ENCODE measurements around the gene TMIGD1. TPM values are rescaled to one million over a fixed set of nuclear protein-coding genes. Genes with fewer than 3 reads are reported as not detected.

The TMIGD1 gene
- polyA plus RNA-seq, 1 donor (not counting 4 experiments of a cell fraction or from before 2014, with no cell fraction given) = not detected

DNA sequence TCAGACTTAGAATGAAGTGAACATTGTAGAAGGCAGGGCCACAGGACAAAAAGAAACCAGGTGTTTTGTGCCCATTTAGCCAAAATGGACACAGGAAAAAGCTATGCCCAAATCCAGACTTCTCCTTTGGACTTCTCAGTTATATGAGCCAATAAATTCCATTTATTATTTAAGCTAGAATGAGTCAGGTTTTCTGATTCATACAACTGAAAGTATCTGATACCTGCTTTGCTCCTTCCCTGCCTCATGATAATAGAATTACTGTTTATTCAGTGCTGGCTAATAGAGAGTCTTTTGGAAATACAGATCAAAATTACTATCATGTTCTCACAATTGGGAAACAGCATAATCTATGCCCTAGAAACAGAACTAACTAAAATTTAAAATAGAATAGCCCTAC lies 36.1 kb upstream of the TMIGD1 start:
- no peaks in the 10 kb centered on the region for H3K79me2 ChIP-seq (ENCODE audit: control insufficient read depth, insufficient read depth, low read length)
- H3K4me1 ChIP-seq (ENCODE audit: control insufficient read depth, extremely low read depth, insufficient read depth, low read length) = peaks cover 34% of the 10 kb centered on the region
- H3K27me3 ChIP-seq (ENCODE audit: control insufficient read depth, extremely low read depth, insufficient read depth, low read length) = no peaks in the 10 kb centered on the region
- dilution Hi-C loops (cut with MboI; ENCODE audit: extremely low pct_ligation_motif_present, low sequenced_read_pairs) = no loop called here
- no peaks in the 10 kb centered on the region for H3K9me1 ChIP-seq (ENCODE audit: control insufficient read depth, extremely low read depth, insufficient read depth, low read length)
- TF ChIP-seq EZH2 (IDR thresholded peaks at IDR 0.05; ENCODE audit: low read length) = no peak
- no peak for TF ChIP-seq CTCF (optimal IDR thresholded peaks at IDR 0.05 in 1 of 3, IDR thresholded peaks at IDR 0.05 in 1 of 3, conservative IDR thresholded peaks at IDR 0.05 in 1 of 3; ENCODE audit: extremely low read depth in 1 of 3, insufficient read depth in 2 of 3, low read length in 3 of 3)
- no peak overlapping the region for H3K9ac ChIP-seq (ENCODE audit: control insufficient read depth, extremely low read depth, insufficient read depth, low read length)
- peak overlapping the region; percentile 41 for H3K27ac ChIP-seq (ENCODE audit: control insufficient read depth, insufficient read depth, low read length)
- no peak for FAIRE-seq
- H4K20me1 ChIP-seq (ENCODE audit: control insufficient read depth, extremely low read depth, insufficient read depth, low read length) = no peaks in the 10 kb centered on the region
- no peaks in the 10 kb centered on the region for H3K9me3 ChIP-seq (ENCODE audit: control insufficient read depth, low read depth, low read length)
- H3K4me2 ChIP-seq (ENCODE audit: control insufficient read depth, extremely low read depth, insufficient read depth, low read depth, low read length) = no peak overlapping the region
- H3K4me3 ChIP-seq (ENCODE audit: control insufficient read depth in 2 of 3, extremely low read depth in 1 of 3, insufficient read depth in 2 of 3, low read depth in 1 of 3, low read length in 3 of 3) = no peak overlapping the region
- no peak overlapping the region for H2AFZ ChIP-seq (ENCODE audit: control insufficient read depth, low read length)
- no peaks in the 10 kb centered on the region for H3K36me3 ChIP-seq (ENCODE audit: control insufficient read depth in 2 of 2, extremely low read depth in 1 of 2, insufficient read depth in 2 of 2, low read length in 2 of 2)
- DNase-seq (ENCODE audit: low read depth, low spot score) = no peak

DNA sequence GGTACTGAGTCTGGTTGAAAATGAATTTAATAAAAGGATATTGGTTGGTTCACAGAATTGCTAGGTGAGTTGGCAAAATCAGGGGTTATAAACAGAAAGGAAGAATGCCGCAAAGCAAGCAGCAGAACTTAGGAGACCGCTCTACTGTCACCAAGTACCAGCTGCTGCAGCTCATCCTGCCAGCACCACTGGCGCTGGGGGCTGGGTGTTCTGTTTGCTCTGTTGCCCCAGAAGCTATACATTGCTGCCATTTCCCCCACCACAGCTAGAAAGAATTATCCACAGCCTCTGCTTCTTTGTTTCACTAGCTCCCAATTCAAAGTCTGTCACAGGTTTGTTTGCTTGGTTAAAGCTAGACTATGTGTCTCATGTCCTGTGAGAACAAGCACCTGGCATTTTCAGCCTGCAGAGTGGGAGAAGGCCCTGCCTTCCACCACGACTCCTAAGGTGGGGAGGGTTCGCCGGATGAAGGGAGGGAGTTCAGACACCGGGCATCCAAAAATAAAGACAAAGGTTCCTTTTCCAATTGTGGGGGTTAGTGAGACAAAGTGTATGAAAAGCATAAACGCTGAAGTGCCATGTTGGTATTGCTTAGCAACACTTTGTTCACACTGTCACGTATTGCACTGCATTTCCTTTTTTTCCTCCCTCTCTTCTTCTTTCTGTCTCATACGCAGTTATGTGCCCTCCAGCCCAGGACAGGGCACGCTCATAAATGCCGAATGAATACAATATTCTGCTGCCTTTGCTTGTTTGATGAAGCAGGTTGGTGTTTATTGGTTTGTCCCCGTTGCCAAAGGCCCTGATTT lies 35.3 kb upstream of the TMIGD1 start:
- no peak overlapping the region for H3K4me2 ChIP-seq (ENCODE audit: control insufficient read depth, extremely low read depth, insufficient read depth, low read depth, low read length)
- no peaks in the 10 kb centered on the region for H4K20me1 ChIP-seq (ENCODE audit: control insufficient read depth, extremely low read depth, insufficient read depth, low read length)
- TF ChIP-seq CTCF (optimal IDR thresholded peaks at IDR 0.05 in 1 of 3, IDR thresholded peaks at IDR 0.05 in 1 of 3, conservative IDR thresholded peaks at IDR 0.05 in 1 of 3; ENCODE audit: extremely low read depth in 1 of 3, insufficient read depth in 2 of 3, low read length in 3 of 3) (no peak), EZH2 (IDR thresholded peaks at IDR 0.05; ENCODE audit: low read length) (no peak)
- no peaks in the 10 kb centered on the region for H3K27me3 ChIP-seq (ENCODE audit: control insufficient read depth, extremely low read depth, insufficient read depth, low read length)
- H3K27ac ChIP-seq (ENCODE audit: control insufficient read depth, insufficient read depth, low read length) = no peak overlapping the region
- no peak for DNase-seq (ENCODE audit: low read depth, low spot score)
- H3K36me3 ChIP-seq (ENCODE audit: control insufficient read depth in 2 of 2, extremely low read depth in 1 of 2, insufficient read depth in 2 of 2, low read length in 2 of 2) = no peaks in the 10 kb centered on the region
- H3K4me1 ChIP-seq (ENCODE audit: control insufficient read depth, extremely low read depth, insufficient read depth, low read length) = peaks cover 35% of the 10 kb centered on the region
- no peak overlapping the region for H3K4me3 ChIP-seq (ENCODE audit: control insufficient read depth in 2 of 3, extremely low read depth in 1 of 3, insufficient read depth in 2 of 3, low read depth in 1 of 3, low read length in 3 of 3)
- H3K9me3 ChIP-seq (ENCODE audit: control insufficient read depth, low read depth, low read length) = no peaks in the 10 kb centered on the region
- H2AFZ ChIP-seq (ENCODE audit: control insufficient read depth, low read length) = no peak overlapping the region
- dilution Hi-C loops (cut with MboI; ENCODE audit: extremely low pct_ligation_motif_present, low sequenced_read_pairs) = no loop called here
- no peak for FAIRE-seq
- H3K9me1 ChIP-seq (ENCODE audit: control insufficient read depth, extremely low read depth, insufficient read depth, low read length) = no peaks in the 10 kb centered on the region
- no peak overlapping the region for H3K9ac ChIP-seq (ENCODE audit: control insufficient read depth, extremely low read depth, insufficient read depth, low read length)
- H3K79me2 ChIP-seq (ENCODE audit: control insufficient read depth, insufficient read depth, low read length) = no peaks in the 10 kb centered on the region

Data from keratinocyte (primary cell).